Measurements from ENCODE around the gene ABI3.
A peak's percentile ranks its signal among the peaks of the same experiment; 100 is the strongest.

Gene ABI3

GRCh38 chr17:49209061-49209571, 1.4 kb upstream of the ABI3 start:
- Mint-ChIP-seq H3K4me1 (peaks cover 53 to 55% of the 10 kb centered on the region in 2 donors), H3K27ac (no peak overlapping the region), H3K36me3 (peaks cover 15 to 19% of the 10 kb centered on the region in 2 donors), H3K4me3 (peak overlapping the region; percentile 4 to 91), H3K27me3 (no peaks in the 10 kb centered on the region), H3K9me3 (no peaks in the 10 kb centered on the region)
- no peak for ATAC-seq (replicated peaks)
- DNase-seq = no peak

- Mint-ChIP-seq H3K4me1 (peaks cover 75 to 92% of the 10 kb centered on the region in 2 donors), H3K4me3 (peak overlapping the region; percentile 69 to 73), H3K27ac (peak overlapping the region; percentile 90), H3K36me3 (peaks cover 23 to 32% of the 10 kb centered on the region in 2 donors), H3K9me3 (peaks cover 0 to 2% of the 10 kb centered on the region in 2 donors), H3K27me3 (no peaks in the 10 kb centered on the region)
- no peak for ATAC-seq (replicated peaks)
- no peak for DNase-seq
These were observed 2.9 kb downstream of the ABI3 start for GRCh38 chr17:49213399-49213798.

- ATAC-seq (replicated peaks) (no peak), DNase-seq (no peak)
- Mint-ChIP-seq H3K36me3 (peaks cover 24 to 34% of the 10 kb centered on the region in 2 donors), H3K9me3 (peaks cover 0 to 2% of the 10 kb centered on the region in 2 donors), H3K4me3 (peak overlapping the region in 1 of 2 donors; percentile 42), H3K27me3 (no peaks in the 10 kb centered on the region), H3K27ac (no peak overlapping the region), H3K4me1 (peaks cover 76 to 94% of the 10 kb centered on the region in 2 donors)
These were observed 3.3 kb downstream of the ABI3 start for GRCh38 chr17:49213847-49214246.

GRCh38 chr17:49214676-49215360, 4.3 kb downstream of the ABI3 start:
- Mint-ChIP-seq H3K9me3 (peaks cover 0 to 2% of the 10 kb centered on the region in 2 donors), H3K4me1 (peaks cover 74 to 94% of the 10 kb centered on the region in 2 donors), H3K27ac (peak overlapping the region; percentile 92), H3K4me3 (peak overlapping the region; percentile 59 to 63), H3K27me3 (no peaks in the 10 kb centered on the region), H3K36me3 (peaks cover 24 to 43% of the 10 kb centered on the region in 2 donors)
- DNase-seq = no peak
- no peak for ATAC-seq (replicated peaks)

- H3K36me3 Mint-ChIP-seq = peaks cover 26 to 47% of the 10 kb centered on the region in 2 donors
These were observed 6.0 kb downstream of the ABI3 start for GRCh38 chr17:49216482-49216881.

GRCh38 chr17:49216953-49217650, 6.6 kb downstream of the ABI3 start:
- DNase-seq (no peak), ATAC-seq (replicated peaks) (no peak)
- peaks cover 60 to 75% of the 10 kb centered on the region in 2 donors for H3K4me1 Mint-ChIP-seq
- no peak overlapping the region for H3K27ac Mint-ChIP-seq
- H3K36me3 Mint-ChIP-seq = peaks cover 30 to 51% of the 10 kb centered on the region in 2 donors
- H3K9me3 Mint-ChIP-seq = peaks cover 0 to 2% of the 10 kb centered on the region in 2 donors
- peak overlapping the region in 1 of 2 donors; percentile 11 for H3K4me3 Mint-ChIP-seq
- no peaks in the 10 kb centered on the region for H3K27me3 Mint-ChIP-seq

More at GRCh38 chr17:49216482-49216881, 6.0 kb downstream of the ABI3 start:
- Mint-ChIP-seq H3K4me1 (peaks cover 62 to 79% of the 10 kb centered on the region in 2 donors), H3K27ac (peak overlapping the region; percentile 44), H3K27me3 (no peaks in the 10 kb centered on the region), H3K4me3 (peak overlapping the region in 1 of 2 donors; percentile 33), H3K9me3 (peaks cover 0 to 2% of the 10 kb centered on the region in 2 donors)
- ATAC-seq (replicated peaks) (no peak), DNase-seq (no peak)

GRCh38 chr17:49217651-49218413, 7.3 kb downstream of the ABI3 start:
- H3K9me3 Mint-ChIP-seq = peaks cover 0 to 2% of the 10 kb centered on the region in 2 donors
- ATAC-seq (replicated peaks) (peak; percentile 67 to 73), DNase-seq (peak; percentile 51)
- peak overlapping the region; percentile 66 to 80 for H3K4me3 Mint-ChIP-seq
- H3K36me3 Mint-ChIP-seq = peaks cover 34 to 59% of the 10 kb centered on the region in 2 donors
- H3K27me3 Mint-ChIP-seq = peaks cover 4 to 5% of the 10 kb centered on the region in 2 donors
- H3K27ac Mint-ChIP-seq = peak overlapping the region; percentile 86
- H3K4me1 Mint-ChIP-seq = peaks cover 57 to 72% of the 10 kb centered on the region in 2 donors

GRCh38 chr17:49218941-49219913, 8.7 kb downstream of the ABI3 start:
- H3K4me1 Mint-ChIP-seq = peaks cover 55 to 72% of the 10 kb centered on the region in 2 donors
- H3K36me3 Mint-ChIP-seq = peaks cover 35 to 59% of the 10 kb centered on the region in 2 donors
- peak; percentile 82 to 85 for ATAC-seq (replicated peaks)
- peak overlapping the region; percentile 91 for H3K27ac Mint-ChIP-seq
- peaks cover 13 to 17% of the 10 kb centered on the region in 2 donors for H3K27me3 Mint-ChIP-seq
- DNase-seq = peak; percentile 63
- H3K4me3 Mint-ChIP-seq = peak overlapping the region; percentile 60 to 72
- H3K9me3 Mint-ChIP-seq = peaks cover 0 to 2% of the 10 kb centered on the region in 2 donors

- H3K9me3 Mint-ChIP-seq = peaks cover 0 to 1% of the 10 kb centered on the region in 2 donors
- peaks cover 17 to 24% of the 10 kb centered on the region in 2 donors for H3K27me3 Mint-ChIP-seq
- no peak overlapping the region for H3K4me3 Mint-ChIP-seq
- peaks cover 34 to 55% of the 10 kb centered on the region in 2 donors for H3K36me3 Mint-ChIP-seq
- peak overlapping the region; percentile 51 for H3K27ac Mint-ChIP-seq
- peaks cover 51 to 72% of the 10 kb centered on the region in 2 donors for H3K4me1 Mint-ChIP-seq
- ATAC-seq (replicated peaks) (no peak), DNase-seq (no peak)
These were observed 9.5 kb downstream of the ABI3 start for GRCh38 chr17:49219987-49220386.

- Mint-ChIP-seq H3K27me3 (peaks cover 21 to 36% of the 10 kb centered on the region in 2 donors), H3K4me1 (peaks cover 38 to 73% of the 10 kb centered on the region in 2 donors), H3K9me3 (no peaks in the 10 kb centered on the region), H3K4me3 (peak overlapping the region; percentile 77), H3K27ac (no peak overlapping the region), H3K36me3 (peaks cover 20 to 35% of the 10 kb centered on the region in 2 donors)
- DNase-seq = no peak
- ATAC-seq (replicated peaks) = no peak
These were observed 12.6 kb downstream of the ABI3 start for GRCh38 chr17:49223168-49223516.

- DNase-seq (no peak), ATAC-seq (replicated peaks) (peak in 1 of 2 donors; percentile 24)
- Mint-ChIP-seq H3K4me3 (peak overlapping the region; percentile 77), H3K9me3 (no peaks in the 10 kb centered on the region), H3K27me3 (peaks cover 21 to 36% of the 10 kb centered on the region in 2 donors), H3K27ac (no peak overlapping the region), H3K36me3 (peaks cover 17 to 32% of the 10 kb centered on the region in 2 donors), H3K4me1 (peaks cover 34 to 70% of the 10 kb centered on the region in 2 donors)
These were observed 13.2 kb downstream of the ABI3 start for GRCh38 chr17:49223517-49224197.

GRCh38 chr17:49224198-49224996, 13.9 kb downstream of the ABI3 start:
- Mint-ChIP-seq H3K4me3 (peak overlapping the region; percentile 62 to 77), H3K27me3 (peaks cover 28 to 42% of the 10 kb centered on the region in 2 donors), H3K9me3 (no peaks in the 10 kb centered on the region), H3K27ac (peak overlapping the region; percentile 65), H3K36me3 (peaks cover 17 to 25% of the 10 kb centered on the region in 2 donors), H3K4me1 (peaks cover 28 to 63% of the 10 kb centered on the region in 2 donors)
- DNase-seq (no peak), ATAC-seq (replicated peaks) (peak; percentile 26 to 34)
